ENCODE measurements around the gene TRAPPC10.
A peak's percentile ranks its signal among the peaks of the same experiment; 100 is the strongest.
"Not testable (repeated sequence)": the region's sequence is repeated elsewhere in the genome, so short reads cannot be mapped to it uniquely, and the experiment has no call there.

The TRAPPC10 gene

GRCh38 chr21:44089001-44089911 is 77.1 kb downstream of the TRAPPC10 start:
- DNase-seq (ENCODE audit: low read depth in 2 of 2): no peak

- no peak for DNase-seq (ENCODE audit: low read depth in 2 of 2)
These were observed 78.2 kb downstream of the TRAPPC10 start for GRCh38 chr21:44090325-44090724.

- no peak for DNase-seq (ENCODE audit: low read depth in 2 of 2)
These were observed 80.1 kb downstream of the TRAPPC10 start for GRCh38 chr21:44092211-44092610.

GRCh38 chr21:44093761-44094160 is 81.7 kb downstream of the TRAPPC10 start:
- DNase-seq (ENCODE audit: low read depth in 2 of 2): no peak

- DNase-seq (ENCODE audit: low read depth in 2 of 2): no peak
These were observed 82.7 kb downstream of the TRAPPC10 start for GRCh38 chr21:44094832-44095231.

GRCh38 chr21:44098507-44098906 is 86.4 kb downstream of the TRAPPC10 start:
- DNase-seq (ENCODE audit: low read depth in 2 of 2): not testable (repeated sequence)

- DNase-seq (ENCODE audit: low read depth in 2 of 2): not testable (repeated sequence)
These were observed 86.9 kb downstream of the TRAPPC10 start for GRCh38 chr21:44098964-44099363.

- peak in 1 of 2 donors; percentile 50 for DNase-seq (ENCODE audit: low read depth in 2 of 2)
These were observed 95.0 kb downstream of the TRAPPC10 start, which contains the start of gene PWP2 for GRCh38 chr21:44107026-44107501. Gene PWP2 (plus strand): TSS chr21:44107399. CDS start chr21:44107417, 18 bp downstream.

GRCh38 chr21:44107589-44107988 is 95.5 kb downstream of the TRAPPC10 start:
- not testable (repeated sequence) for DNase-seq (ENCODE audit: low read depth in 2 of 2)

- not testable (repeated sequence) for DNase-seq (ENCODE audit: low read depth in 2 of 2)
These were observed 101.7 kb downstream of the TRAPPC10 start for GRCh38 chr21:44113702-44114371.

GRCh38 chr21:44122131-44122530 is 110.0 kb downstream of the TRAPPC10 start:
- DNase-seq (ENCODE audit: low read depth in 2 of 2): not testable (repeated sequence)

- DNase-seq (ENCODE audit: low read depth in 2 of 2): not testable (repeated sequence)
These were observed 115.7 kb downstream of the TRAPPC10 start for GRCh38 chr21:44127827-44128226.

- DNase-seq (ENCODE audit: low read depth in 2 of 2): not testable (repeated sequence)
These were observed 121.6 kb downstream of the TRAPPC10 start for GRCh38 chr21:44133715-44134057.

GRCh38 chr21:44134732-44135131 is 122.6 kb downstream of the TRAPPC10 start:
- not testable (repeated sequence) for DNase-seq (ENCODE audit: low read depth in 2 of 2)

- DNase-seq (ENCODE audit: low read depth in 2 of 2): not testable (repeated sequence)
These were observed 125.9 kb downstream of the TRAPPC10 start for GRCh38 chr21:44138039-44138438.

GRCh38 chr21:44139787-44140551 is 127.9 kb downstream of the TRAPPC10 start:
- DNase-seq (ENCODE audit: low read depth in 2 of 2): not testable (repeated sequence)

GRCh38 chr21:44140552-44140932 is 128.4 kb downstream of the TRAPPC10 start:
- DNase-seq (ENCODE audit: low read depth in 2 of 2): not testable (repeated sequence)

- DNase-seq (ENCODE audit: low read depth in 2 of 2): not testable (repeated sequence)
These were observed 130.4 kb downstream of the TRAPPC10 start for GRCh38 chr21:44142470-44142869.

GRCh38 chr21:44143380-44143779 is 131.3 kb downstream of the TRAPPC10 start:
- DNase-seq (ENCODE audit: low read depth in 2 of 2): not testable (repeated sequence)

GRCh38 chr21:44143996-44144395 is 131.9 kb downstream of the TRAPPC10 start:
- DNase-seq (ENCODE audit: low read depth in 2 of 2): not testable (repeated sequence)

- not testable (repeated sequence) for DNase-seq (ENCODE audit: low read depth in 2 of 2)
These were observed 132.9 kb downstream of the TRAPPC10 start for GRCh38 chr21:44144784-44145602.
